IPS-20b (cell line): ENCODE data around the gene NDRG4.

Experiments
- H3K27ac ChIP-seq: one replicate; pipeline ENCODE4 v1.5.1; 2013; ENCODE audit warnings: low read length
- H3K27me3 ChIP-seq: 2 replicates; pipeline ENCODE4 v1.6.1; 2013; ENCODE audit warnings: mild to moderate bottlenecking, low read length, inconsistent platforms; ENCODE audit not compliant: insufficient read depth
- H3K36me3 ChIP-seq: 2 replicates; pipeline ENCODE4 v1.6.1; 2013; ENCODE audit warnings: low read depth, mild to moderate bottlenecking, inconsistent platforms, low read length, moderate library complexity; ENCODE audit not compliant: insufficient read depth
- H3K4me1 ChIP-seq: 2 replicates; pipeline ENCODE4 v1.6.1; 2013; ENCODE audit warnings: mild to moderate bottlenecking, control low read depth, inconsistent platforms, low read length, moderate library complexity; ENCODE audit not compliant: insufficient read depth
- H3K4me3 ChIP-seq: 2 replicates; pipeline ENCODE4 v1.5.1; 2013; ENCODE audit warnings: mild to moderate bottlenecking, low read length, inconsistent platforms
- H3K9ac ChIP-seq: 2 replicates; pipeline ENCODE4 v1.6.1; 2013; ENCODE audit warnings: low read depth, mild to moderate bottlenecking, inconsistent platforms, low read length, moderate library complexity
- H3K9me3 ChIP-seq: 2 replicates; pipeline ENCODE4 v1.6.1; 2013; ENCODE audit warnings: mild to moderate bottlenecking, low read depth, low read length, inconsistent platforms; ENCODE audit not compliant: insufficient read depth

NDRG4 gene

DNA sequence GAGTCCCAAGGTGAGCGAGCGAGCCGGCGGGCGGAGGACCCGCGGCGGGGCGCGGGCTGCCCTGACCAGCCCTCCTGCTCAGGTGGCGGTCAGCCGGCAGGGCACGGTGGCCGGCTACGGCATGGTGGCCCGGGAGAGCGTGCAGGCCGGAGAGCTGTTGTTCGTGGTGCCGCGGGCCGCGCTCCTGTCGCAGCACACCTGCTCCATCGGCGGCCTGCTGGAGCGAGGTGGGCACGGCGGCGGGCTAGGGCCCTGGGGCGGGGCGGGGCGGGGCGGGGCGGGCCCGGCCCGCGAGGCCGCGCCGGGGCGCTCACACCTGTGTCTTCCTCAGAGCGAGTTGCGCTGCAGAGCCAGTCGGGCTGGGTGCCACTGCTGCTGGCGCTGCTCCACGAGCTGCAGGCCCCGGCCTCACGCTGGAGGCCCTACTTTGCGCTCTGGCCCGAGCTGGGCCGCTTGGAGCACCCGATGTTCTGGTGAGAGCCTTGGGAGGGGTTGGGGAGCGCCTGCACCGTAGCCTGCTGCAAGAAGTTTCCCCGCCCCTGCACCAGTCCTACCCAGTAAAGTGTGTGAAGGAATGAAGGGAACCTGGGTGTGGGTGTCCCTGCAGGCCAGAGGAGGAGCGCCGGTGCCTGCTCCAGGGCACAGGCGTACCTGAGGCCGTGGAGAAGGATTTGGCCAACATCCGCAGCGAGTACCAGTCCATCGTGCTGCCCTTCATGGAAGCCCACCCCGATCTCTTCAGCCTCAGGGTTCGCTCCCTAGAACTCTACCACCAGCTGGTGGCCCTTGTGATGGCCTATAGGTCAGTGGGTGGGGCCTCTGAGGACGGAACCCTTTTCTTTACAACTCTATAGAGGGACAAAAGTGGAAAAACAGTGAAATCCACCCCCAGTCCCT, 16.2 kb downstream of the NDRG4 start:
- peaks cover 7% of the 10 kb centered on the region; the same call in 1 of the 2 replicates for H3K4me1 ChIP-seq
- H3K27me3 ChIP-seq = no peaks in the 10 kb centered on the region
- peaks cover 53% of the 10 kb centered on the region for H3K36me3 ChIP-seq
- peak overlapping the region; percentile 94; the same call in 1 of the 2 replicates for H3K9ac ChIP-seq
- H3K27ac ChIP-seq = peak overlapping the region; percentile 27
- no peaks in the 10 kb centered on the region for H3K9me3 ChIP-seq
- peak overlapping the region; percentile 91 for H3K4me3 ChIP-seq

- H3K4me3 ChIP-seq = peak overlapping the region; percentile 91
- peaks cover 59% of the 10 kb centered on the region for H3K36me3 ChIP-seq
- no peak overlapping the region for H3K27ac ChIP-seq
- H3K4me1 ChIP-seq = peaks cover 5% of the 10 kb centered on the region; the same call in 1 of the 2 replicates
- H3K9me3 ChIP-seq = no peaks in the 10 kb centered on the region
- H3K27me3 ChIP-seq = no peaks in the 10 kb centered on the region
- peak overlapping the region; percentile 70; the same call in 1 of the 2 replicates for H3K9ac ChIP-seq
Observed at GRCh38 chr16:58516768-58517107, 16.8 kb downstream of the NDRG4 start.

DNA sequence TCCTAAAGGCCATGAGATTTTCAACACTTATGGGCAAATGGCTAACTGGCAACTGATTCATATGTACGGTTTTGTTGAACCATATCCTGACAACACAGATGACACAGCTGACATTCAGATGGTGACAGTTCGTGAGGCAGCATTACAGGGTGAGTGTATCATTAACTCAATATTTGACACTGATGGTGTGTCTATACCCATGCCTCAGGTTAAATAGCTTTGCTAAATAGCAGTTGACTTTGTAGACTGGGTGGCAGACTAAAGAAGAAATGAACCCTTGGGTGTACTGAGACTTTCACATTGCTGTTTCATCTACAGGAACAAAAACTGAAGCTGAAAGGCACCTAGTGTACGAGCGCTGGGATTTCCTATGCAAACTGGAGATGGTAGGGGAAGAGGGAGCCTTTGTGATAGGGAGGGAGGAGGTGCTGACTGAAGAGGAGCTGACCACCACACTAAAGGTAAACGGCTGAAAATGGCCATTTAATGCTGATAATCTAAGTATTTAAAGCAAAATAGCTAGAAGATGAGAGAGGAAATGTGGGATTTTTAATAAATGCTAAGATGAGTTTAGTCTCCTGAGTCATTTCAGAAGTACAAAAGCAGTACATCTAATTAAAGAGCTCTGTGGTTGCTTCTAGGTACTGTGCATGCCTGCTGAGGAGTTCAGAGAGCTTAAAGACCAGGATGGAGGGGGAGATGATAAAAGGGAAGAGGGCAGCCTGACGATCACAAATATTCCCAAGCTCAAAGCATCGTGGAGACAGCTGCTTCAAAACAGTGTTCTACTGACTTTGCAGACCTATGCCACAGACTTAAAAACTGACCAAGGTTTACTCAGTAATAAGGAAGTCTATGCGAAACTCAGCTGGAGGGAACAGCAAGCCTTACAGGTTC, 18.4 kb downstream of the NDRG4 start:
- no peak overlapping the region for H3K27ac ChIP-seq
- no peak overlapping the region for H3K9ac ChIP-seq

GRCh38 chr16:58518980-58519368, 19.0 kb downstream of the NDRG4 start:
- no peak overlapping the region for H3K4me3 ChIP-seq
- no peaks in the 10 kb centered on the region for H3K9me3 ChIP-seq
- H3K4me1 ChIP-seq = peaks cover 5% of the 10 kb centered on the region; the same call in 1 of the 2 replicates
- H3K9ac ChIP-seq = no peak overlapping the region
- no peak overlapping the region for H3K27ac ChIP-seq
- peaks cover 77% of the 10 kb centered on the region for H3K36me3 ChIP-seq
- H3K27me3 ChIP-seq = no peaks in the 10 kb centered on the region

More for the DNA sequence above, 18.4 kb downstream of the NDRG4 start:
- Histone ChIP-seq H3K27me3 (no peaks in the 10 kb centered on the region), H3K9me3 (no peaks in the 10 kb centered on the region), H3K4me3 (no peak overlapping the region), H3K4me1 (peaks cover 5% of the 10 kb centered on the region; the same call in 1 of the 2 replicates), H3K36me3 (peaks cover 72% of the 10 kb centered on the region)

GRCh38 chr16:58519707-58520106, 19.8 kb downstream of the NDRG4 start:
- H3K9ac ChIP-seq = no peak overlapping the region
- no peaks in the 10 kb centered on the region for H3K27me3 ChIP-seq
- peaks cover 85% of the 10 kb centered on the region for H3K36me3 ChIP-seq
- peaks cover 5% of the 10 kb centered on the region; the same call in 1 of the 2 replicates for H3K4me1 ChIP-seq
- no peak overlapping the region for H3K27ac ChIP-seq
- H3K9me3 ChIP-seq = no peaks in the 10 kb centered on the region
- no peak overlapping the region for H3K4me3 ChIP-seq

- no peaks in the 10 kb centered on the region for H3K4me1 ChIP-seq
- H3K36me3 ChIP-seq = peaks cover 100% of the 10 kb centered on the region
- no peak overlapping the region for H3K27ac ChIP-seq
- H3K27me3 ChIP-seq = no peaks in the 10 kb centered on the region
- no peaks in the 10 kb centered on the region for H3K9me3 ChIP-seq
- no peak overlapping the region for H3K9ac ChIP-seq
- no peak overlapping the region for H3K4me3 ChIP-seq
Observed at GRCh38 chr16:58530179-58530578, 30.2 kb downstream of the NDRG4 start.

DNA sequence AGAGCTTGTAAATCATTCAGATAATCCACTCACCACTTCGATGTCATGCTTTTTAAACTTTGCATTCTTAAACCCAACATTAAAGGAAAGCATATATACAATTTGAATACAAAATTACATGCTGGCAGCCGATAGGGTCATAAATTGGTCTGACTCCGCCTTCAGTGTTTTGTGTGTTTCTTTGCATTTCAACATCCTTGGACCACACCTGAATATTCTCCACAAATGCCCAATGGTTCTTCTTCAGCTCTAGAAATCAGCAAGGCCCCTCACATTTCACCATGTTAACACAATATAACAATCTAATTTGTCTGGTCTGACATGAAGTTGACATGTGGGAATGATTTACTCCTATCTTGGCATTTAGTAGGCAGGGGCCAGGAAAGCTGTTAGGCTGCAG, 32.5 kb downstream of the NDRG4 start:
- Histone ChIP-seq H3K9me3 (no peaks in the 10 kb centered on the region), H3K4me3 (no peak overlapping the region), H3K27me3 (no peaks in the 10 kb centered on the region), H3K27ac (no peak overlapping the region), H3K4me1 (no peaks in the 10 kb centered on the region), H3K36me3 (peaks cover 99% of the 10 kb centered on the region), H3K9ac (no peak overlapping the region)

DNA sequence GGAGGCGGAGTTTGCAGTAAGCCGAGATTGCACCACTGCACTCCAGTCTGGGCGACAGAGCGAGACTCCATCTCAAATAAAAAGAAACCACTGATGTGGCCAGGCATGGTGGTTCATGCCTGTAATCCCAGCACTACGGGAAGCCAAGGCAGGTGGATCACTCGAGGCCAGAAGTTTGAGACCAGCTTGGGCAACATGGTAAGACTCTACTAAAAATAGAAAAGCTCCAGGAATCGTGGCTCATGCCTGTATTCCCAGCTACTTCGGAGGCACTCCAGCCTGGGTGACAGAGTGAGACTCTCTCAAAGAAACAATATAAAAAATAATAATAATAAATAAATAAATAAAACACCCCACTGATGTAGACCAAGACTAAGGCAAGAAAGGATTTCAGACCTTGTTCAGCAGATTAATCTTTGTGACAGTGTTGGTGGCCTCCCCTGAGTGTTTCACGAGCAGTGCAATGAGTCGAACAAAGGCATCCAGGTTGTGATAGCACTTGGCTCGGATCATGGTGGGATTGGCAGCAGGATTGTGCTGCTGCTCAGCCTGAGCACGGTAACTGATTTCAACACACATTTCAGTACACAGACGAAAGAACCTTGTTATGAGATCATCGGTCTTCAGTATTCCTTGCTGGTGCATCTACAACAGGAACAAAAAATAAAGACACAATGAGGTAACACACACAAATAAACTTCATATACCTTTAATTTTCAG, 34.0 kb downstream of the NDRG4 start:
- Histone ChIP-seq H3K4me3 (no peak overlapping the region), H3K4me1 (no peaks in the 10 kb centered on the region), H3K36me3 (peaks cover 99% of the 10 kb centered on the region), H3K27ac (no peak overlapping the region), H3K27me3 (no peaks in the 10 kb centered on the region), H3K9ac (no peak overlapping the region), H3K9me3 (no peaks in the 10 kb centered on the region)

DNA sequence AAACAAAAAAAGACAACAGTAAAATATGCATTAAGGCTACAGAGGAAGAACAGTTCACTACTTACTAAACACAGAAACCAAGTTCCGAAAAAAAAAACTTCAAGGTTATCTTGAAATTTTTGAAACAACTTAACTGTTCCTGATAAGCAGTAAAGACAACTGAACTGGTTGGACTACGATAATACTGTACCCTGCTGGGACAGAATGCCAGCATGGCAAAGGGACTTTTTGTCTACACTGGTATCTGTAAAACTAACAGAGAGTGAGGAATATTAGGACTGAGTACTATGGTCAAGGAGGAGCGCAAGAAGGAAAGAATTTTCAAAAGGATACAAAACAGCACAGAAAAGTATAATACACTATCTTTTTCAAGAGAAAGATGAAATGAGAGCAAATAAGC, 35.2 kb downstream of the NDRG4 start:
- Histone ChIP-seq H3K9me3 (no peaks in the 10 kb centered on the region), H3K36me3 (peaks cover 99% of the 10 kb centered on the region), H3K4me3 (no peak overlapping the region), H3K27ac (no peak overlapping the region), H3K27me3 (no peaks in the 10 kb centered on the region), H3K4me1 (no peaks in the 10 kb centered on the region), H3K9ac (no peak overlapping the region)

GRCh38 chr16:58536278-58536677, 36.3 kb downstream of the NDRG4 start:
- H3K9me3 ChIP-seq = no peaks in the 10 kb centered on the region
- H3K4me1 ChIP-seq = no peaks in the 10 kb centered on the region
- no peak overlapping the region for H3K9ac ChIP-seq
- H3K4me3 ChIP-seq = no peak overlapping the region
- no peak overlapping the region for H3K27ac ChIP-seq
- no peaks in the 10 kb centered on the region for H3K27me3 ChIP-seq
- peaks cover 98% of the 10 kb centered on the region for H3K36me3 ChIP-seq

DNA sequence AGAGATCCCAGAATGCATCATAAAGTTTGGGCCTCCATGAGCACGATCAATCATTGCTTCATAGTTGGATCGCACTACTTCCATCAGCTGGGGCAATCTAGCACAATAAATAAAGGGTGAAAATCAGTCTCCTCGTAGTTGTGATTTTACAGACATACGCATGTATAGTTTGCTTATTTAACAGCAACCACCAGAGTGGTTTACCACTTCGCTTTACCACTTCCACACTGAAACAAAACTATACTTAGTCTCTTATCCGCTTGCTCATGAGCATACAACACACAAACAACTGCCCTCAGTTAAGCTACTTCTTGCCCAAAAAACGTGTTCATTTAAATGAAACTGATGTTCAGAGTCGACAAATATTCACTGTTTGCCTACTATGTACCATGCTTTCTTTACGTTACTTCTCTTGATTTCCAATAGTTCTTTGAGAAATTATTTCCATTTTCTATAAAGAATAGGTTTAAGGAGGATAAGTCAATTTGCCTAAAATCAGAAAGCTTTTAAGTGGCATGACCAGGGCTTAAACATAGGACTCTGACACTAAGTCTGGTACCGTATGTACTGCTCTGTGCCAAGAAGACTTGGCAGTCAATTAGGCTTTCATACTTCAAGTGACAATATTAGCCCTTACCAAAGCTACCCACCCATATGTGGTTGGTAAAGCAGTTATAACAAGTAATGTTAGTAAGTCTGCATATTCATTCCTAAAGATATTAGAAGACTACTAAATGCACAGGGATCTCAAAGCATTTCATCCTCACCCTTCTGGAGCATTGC, 37.4 kb downstream of the NDRG4 start:
- no peak overlapping the region for H3K4me3 ChIP-seq
- no peaks in the 10 kb centered on the region for H3K9me3 ChIP-seq
- no peaks in the 10 kb centered on the region for H3K27me3 ChIP-seq
- H3K9ac ChIP-seq = no peak overlapping the region
- no peak overlapping the region for H3K27ac ChIP-seq
- peaks cover 98% of the 10 kb centered on the region for H3K36me3 ChIP-seq
- no peaks in the 10 kb centered on the region for H3K4me1 ChIP-seq
